GM21825 (cell line): ENCODE measurements around the gene AK2.
"Not testable (repeated sequence)": the region's sequence is repeated elsewhere in the genome, so short reads cannot be mapped to it uniquely, and the experiment has no call there.

Experiments used
- ATAC-seq: cut with Tn5 transposase; IDR thresholded peaks from one replicate; pipeline ENCODE4 v1.9.1; 2021; ENCODE audit warnings: mild to moderate bottlenecking, moderate library complexity; ENCODE audit not compliant: unreplicated experiment

AK2 gene

DNA sequence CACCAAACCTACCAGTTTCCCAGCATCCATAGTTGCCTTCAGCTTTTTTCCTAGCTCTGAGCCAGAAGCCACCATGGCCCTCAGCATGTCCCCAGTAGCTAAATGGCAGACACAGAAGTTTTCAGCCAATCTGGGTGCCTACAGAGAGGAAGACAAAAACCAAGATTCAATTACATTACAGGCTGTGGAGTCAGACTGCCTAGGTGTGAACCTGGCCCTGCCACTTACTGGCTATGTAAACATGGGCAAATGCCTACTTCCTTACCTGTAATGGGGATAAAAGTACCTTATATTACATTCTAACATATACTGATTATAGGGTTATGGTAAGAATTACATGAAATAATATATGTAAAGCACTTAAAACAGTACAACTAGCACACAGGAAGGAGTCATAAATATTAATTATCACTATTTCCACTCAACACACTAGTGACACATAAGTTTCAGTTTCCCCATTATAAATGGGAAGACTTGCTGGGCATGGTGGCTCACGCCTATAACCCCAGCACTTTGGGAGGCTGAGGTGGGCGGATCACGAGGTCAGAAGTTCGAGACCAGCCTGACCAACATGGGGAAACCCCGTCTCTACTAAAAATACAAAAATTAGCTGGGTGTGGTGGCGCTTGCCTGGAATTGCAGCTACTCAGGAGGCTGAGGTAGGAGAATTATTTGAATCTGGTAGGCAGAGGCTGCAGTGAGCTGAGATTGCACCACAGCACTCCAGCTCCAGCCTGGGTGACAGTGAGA, 12.1 kb downstream of the AK2 start:
- ATAC-seq, result not testable (repeated sequence)

DNA sequence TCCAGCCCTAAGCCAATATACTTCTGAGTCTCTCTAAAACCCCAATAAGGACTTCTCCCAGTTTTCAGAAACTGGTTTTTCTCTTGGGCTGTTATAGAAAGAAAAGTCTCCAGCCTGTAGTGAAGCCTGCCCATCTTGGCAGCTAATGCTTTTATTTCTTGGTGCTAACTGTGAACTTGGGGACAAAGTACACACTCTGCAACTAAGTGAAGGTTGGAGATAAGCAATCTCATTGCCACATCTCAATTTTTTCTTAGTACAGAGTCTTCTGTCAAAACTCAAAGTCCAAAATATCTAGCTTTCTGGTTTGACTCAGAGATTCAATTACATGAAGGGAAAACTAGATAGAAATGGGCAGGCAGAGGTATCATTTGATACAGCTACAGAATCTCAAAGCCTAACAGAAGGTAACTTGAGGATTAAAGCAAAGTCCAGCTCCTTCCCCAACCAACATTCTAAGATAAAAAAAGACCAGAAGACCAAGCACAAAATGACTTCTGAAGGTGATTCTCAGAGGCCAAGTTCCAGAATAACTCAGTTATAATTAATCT, 14.0 kb downstream of the AK2 start:
- no peak for ATAC-seq

DNA sequence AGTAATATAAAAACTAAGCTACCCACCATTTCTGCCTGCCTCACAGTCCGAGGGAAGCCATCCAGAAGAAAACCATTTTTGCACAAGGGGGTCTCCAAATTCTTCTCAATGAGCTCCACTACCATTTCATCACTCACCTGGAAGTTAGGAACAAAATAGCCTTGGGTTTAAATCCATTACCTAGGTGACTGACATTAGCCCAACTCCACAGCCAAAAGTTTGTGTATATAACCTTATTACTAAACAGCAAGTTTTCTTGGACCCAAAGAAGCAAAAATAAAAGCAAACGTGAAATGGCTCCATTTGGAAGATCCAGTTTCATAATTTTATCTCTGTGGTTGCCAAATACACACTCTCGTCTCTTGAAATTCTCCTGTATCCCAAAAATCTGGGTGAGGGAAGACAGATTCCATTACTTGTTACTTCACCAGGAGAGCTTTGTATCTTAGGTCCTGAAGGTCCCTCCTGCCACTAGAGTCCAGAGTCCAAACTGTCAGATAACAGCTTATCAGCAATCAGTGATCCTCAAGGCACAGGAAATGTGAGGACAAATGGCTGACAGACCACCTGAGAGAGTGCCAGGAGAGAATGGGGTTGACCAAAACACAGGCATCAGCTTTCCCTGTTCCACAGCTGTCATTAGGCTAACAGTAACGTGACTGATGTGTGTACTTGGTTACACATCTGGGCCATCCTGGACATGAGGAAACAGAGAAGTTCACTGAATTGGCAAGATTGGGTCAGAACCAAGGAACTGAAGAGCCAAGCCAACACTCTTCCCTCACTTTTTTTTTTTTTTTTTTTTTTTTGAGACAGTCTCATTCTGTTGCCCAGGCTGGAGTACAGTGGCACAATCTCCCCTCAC, 14.9 kb downstream of the AK2 start:
- ATAC-seq, result no peak

DNA sequence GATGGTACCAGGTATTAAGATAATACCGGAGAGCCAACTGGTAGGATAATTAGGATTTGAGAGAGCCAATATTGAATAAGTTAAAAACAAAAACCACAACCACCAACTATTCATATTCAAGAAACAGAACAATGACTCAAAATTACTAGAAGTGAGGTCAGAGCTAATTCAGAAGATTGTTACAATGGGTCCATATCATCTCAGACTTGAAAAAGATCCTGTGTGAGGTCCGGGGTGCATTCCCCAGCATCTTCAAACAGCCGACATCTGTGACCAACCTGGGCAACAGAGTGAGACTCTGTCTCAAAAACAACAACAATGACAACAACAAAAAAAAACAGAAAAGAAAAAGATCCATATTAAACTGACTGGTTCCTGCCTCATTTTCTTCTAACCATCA, 18.6 kb downstream of the AK2 start:
- ATAC-seq, result no peak

DNA sequence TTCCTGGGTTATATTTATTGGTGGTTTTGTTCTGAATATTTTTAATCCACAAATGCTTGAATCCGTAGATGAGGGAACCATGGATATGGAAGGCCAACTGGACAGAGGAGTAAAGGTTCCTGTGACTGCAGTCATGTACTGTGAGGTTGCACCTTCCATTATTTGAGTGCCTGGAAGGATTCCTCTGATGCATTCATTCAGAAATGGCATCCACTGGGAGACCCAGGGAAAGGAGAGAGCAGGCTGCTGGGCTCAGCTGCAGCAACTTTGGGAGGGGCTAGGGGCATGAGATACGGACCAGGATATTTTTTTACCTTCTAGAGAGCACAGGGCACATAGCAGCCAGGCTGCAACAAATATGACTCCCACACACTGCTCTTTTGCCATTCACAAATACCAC, 19.5 kb downstream of the AK2 start:
- ATAC-seq, result no peak

DNA sequence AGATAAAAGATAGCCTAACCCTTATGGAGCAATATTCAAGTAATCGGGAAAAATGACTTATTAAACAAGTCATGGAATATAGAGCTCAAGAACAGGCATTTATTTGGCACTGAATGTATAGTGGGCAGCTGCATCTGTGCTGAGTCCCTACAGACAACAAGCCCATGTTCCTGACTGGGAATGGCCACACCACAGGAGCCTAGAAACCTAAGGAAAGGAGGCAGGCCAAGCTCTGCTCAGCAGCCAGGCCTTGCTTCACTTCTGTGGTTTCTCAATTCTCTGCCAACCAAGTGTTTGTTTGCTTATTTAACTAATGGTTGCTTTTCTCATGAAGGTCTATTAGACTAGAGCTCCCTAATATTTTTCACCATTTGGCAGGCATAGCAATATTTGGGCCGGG, 21.5 kb downstream of the AK2 start:
- ATAC-seq, result no peak

DNA sequence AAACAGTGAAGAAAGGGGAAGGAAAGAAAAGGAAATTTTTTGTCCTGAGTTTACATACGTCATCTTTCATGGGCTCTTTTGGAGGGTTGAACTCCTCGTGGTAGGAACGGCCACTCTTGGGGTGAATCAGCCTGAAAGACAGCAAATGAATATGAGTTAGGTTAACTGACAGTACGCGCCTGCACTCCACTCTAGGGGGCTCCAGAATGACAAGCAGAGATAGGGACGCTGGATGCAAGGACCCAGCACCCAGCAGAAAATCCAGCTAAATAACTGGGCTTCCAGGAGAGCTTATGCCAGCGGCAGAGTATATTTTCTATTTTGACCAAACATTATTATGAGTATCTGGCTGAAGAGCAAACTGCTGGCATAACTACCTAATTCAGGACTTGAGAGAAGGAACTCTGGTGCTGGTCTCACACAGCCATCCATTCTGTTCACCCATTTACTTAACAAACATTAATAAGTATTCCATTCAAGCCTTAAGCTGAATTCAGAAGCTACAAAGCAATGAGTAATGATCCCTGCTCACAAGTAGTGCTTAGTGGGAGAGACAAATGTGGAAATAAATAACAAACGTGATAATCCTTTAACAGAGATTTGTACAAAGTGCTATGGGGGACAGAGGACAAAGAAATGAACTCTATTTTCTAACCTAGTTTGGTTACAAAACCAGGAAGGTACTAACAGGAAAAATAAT, 22.1 kb downstream of the AK2 start:
- ATAC-seq, result no peak

DNA sequence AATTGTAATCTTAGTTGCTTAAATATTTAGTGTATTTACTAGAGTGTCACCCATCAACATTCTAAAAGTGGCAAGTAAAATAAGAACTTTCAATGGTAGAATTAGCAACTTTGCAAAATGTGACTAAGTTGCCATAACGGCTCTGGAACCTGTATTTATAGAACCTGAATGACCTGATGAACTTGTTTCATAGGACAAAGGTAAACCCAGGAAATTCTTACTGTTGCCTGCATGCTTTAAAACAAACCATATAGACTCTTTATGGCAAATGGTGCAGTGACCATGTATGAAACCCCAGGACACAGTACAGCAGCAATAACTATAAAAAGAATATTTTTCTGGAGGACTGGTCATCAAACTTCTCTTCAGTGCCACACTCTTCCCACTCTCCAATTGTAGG, 22.9 kb downstream of the AK2 start:
- ATAC-seq, result no peak

DNA sequence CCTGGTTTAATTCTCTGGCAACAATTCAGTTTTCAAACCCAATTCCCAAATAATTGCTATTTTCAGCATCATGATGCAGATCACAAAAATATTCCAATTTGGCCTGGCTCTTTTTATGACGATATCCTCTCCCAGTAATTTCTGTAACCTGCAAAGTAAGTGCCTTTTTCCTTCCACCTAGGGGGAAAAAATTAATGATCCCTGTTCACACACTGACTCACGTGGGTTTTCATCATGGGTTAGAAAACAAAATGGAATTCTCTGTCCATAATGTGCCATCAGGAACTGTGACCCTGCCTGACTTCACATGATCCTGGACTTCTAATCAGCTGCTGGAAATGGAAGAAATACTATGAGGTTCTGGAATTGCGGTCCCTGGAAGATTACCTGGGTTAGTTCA, 24.5 kb downstream of the AK2 start:
- ATAC-seq, result no peak

DNA sequence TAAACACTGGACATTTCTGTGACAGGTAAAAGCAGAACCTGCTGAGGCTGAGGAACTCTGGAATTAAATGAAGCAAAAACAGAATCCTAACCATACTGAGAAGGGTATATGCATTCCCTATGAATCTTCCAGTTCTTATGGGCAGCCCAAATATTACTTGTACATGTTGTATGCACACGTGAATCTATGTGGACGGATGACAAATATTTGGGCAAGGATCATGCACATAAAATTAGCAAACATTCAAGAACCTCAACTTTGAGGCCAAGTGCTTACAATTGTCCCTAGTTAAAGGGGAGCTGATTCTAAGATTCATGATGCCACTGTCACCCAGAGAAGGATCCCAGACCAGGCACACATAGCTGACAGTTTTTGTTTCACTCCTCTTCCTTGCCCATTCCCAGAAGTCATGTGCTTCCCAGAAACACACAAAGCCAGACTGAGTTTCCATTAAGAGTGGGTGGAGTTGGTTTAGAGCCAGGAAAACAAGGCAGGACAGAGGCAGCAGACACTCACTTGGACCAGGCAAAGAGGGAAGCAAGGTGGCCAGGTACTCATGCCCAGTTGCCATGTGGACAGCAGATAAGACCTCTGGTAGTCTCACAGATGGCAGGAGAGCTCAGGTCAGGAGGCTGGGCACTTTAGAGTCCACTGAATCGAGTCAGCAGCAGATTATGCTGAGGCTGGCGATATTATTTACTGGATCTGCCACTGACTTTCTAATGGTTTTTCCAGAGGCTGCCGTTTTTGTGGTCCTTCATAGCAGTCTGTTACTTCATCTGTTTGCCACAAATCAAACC, 25.6 kb downstream of the AK2 start:
- no peak for ATAC-seq

DNA sequence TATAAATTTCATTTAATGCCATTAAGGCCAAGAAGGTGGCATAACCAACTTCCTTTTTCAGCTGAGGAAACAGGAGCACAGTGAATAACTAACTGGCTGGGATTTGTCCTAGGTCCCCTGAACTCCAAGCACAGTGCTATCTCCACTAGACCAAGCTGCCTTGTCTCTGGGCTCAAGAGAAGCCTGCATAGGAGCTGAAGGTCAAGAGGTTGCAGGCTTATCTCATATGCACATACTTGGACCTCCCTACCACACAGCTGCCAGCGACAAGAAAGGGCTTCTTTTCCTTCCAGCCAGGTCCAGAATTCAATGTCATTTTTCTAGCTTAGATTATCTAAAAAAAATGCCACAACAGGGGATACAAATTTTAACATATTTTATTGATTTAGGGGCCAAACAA, 27.1 kb downstream of the AK2 start:
- ATAC-seq, result no peak

DNA sequence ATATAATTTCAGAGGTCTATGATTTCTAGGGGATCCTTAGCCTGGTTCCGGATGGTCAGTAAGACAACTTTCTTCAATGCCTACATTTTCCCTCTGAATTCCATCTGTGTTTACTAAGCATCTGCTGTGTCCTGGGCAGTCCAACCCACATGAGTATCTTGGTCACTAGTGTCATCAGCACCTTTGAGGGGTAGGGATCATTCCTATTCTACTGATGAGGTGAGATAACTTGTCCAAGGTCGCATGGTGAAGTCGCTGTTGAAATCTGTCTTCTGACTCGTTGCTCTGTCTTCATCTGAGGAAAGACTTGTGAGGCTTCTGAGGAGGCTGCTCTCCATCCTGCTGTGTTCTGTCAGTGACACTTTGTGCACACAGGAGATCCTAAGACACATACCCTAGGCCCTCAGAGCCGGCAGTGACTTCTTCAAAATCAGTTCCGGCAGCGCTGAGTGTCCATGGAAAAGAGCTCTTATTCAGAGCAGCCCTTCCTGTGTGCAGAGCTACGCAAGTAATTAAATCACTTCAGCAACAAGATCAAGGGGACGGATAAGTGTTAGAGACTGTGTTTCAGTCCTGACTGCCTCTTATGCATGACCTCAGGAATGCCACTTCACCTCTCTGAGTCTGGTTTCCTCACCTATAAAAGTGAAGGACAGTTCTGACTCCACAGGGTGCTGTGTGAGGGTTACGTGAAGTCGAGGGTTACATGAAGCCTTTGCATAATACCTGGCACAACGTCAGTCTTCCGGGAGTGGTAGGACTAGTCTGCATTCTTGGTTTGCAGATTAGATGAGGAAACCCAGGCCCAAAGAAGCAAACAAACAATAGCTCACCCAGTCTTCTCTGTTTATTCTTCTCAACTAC, 28.4 kb downstream of the AK2 start:
- ATAC-seq, result no peak

DNA sequence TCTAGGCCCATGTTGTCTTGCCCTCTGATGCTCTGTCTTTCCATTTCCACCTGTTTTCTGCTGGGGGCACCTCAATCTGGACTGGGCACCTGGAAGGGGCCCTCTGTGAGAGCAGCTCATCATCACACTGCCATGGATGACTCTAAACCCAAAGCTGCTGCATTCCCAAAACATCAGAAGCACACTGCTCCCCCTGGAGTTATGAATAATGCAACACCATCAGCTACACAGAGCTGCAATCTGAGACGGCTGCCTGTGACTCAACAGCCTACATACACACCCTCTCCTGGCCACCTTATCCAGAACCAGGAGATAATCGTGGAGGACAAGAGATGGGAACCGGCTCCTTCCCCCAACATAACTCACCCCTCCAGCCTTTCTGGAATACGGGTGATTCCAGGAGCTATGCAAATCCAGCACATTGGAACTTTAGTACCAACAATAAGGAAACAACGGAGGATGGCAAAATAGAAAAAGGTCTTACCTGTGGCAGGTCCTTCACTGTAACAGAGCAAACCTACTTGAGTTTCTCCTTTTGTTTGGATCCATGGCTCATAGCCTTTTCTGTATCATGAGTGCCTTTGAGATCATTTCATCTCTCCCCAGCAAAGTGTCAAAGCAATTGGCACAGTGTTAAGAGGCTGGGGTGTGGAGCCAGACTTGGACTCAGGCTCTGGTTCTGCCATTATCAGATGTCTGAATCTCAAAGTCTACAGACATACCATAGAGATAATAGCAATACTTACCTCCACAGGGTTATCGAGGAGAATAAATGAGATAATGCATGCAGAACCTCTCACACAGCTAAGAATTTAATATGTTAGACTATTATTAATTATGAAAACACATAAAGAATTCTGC, 29.3 kb downstream of the AK2 start:
- no peak for ATAC-seq

DNA sequence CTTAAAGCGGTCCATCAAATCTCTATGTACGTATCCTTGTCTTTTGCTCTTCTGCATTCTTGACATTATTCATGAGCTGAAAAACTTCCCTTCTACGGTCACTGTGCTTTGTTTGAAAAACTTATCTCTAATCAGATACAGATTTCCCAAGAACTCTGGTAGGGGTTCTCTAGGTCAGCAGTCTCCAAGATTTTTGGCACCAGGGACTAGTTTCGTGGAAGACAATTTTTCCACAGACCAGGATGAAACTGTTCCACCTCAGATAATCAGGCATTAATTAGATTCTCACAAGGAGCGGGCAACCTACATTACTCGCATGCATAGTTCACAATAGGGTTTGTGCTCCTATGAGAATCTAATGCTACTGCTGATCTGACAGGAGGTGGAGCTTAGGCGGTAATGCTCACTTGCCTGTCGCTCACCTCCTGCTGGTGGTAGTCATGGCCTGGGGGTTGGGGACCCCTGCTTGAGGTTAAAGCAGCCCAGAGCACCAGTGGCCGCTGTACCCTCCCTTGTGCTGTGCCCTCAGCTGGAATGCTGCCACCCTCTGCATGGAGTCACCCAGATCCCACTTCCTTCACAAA, 30.8 kb downstream of the AK2 start:
- ATAC-seq, result no peak

DNA sequence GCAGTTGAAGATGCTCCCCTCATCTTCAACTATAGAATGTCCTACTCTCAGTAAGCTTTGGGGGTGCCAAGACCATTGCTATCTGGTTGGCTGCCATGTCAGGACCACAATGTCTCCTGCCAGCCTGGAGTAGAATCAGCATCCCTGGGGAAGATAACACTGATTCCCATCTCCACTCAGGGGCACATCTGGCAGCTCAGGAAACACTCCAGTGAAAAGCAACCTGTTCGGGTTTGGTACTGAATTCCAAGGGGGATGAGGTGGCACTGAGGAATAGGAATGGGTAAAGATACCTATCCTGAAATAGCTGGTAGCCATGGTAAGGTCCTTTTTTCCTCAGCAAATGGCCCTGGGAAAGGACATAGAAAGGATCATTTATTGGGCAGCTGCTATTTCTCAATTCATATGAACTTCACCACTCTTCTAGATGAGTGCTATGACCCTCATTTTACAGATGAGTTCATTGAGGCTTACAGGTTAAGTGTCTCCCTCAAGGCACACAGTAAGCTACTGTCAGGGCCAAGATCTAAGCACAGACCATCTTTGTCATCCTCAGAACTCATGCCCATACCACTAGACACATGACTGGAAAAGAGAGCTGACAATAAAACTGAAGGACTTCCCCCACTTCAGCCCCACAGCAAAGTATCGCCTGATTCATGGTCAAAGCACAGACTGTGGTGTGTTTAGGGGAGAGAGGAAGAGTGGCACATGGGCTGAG, 31.4 kb downstream of the AK2 start:
- ATAC-seq, result no peak

DNA sequence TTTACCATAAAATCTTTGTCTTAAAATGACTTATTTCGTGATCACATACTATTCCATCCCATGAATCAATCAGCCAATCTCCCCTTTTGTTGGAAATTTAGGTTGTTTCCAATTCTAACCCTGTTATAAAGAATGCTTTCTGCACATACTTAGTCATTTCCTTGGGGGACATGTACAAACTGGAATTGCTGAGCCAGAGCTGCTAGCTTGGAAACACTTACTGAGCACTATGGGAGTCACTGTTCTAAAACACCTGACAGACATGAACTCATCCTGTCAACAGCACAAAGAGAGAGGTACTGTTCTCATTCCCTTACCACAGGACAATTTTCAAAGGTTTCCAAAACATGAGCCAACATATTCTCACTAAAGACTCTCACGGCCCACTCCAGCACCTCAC, 32.1 kb downstream of the AK2 start:
- no peak for ATAC-seq

DNA sequence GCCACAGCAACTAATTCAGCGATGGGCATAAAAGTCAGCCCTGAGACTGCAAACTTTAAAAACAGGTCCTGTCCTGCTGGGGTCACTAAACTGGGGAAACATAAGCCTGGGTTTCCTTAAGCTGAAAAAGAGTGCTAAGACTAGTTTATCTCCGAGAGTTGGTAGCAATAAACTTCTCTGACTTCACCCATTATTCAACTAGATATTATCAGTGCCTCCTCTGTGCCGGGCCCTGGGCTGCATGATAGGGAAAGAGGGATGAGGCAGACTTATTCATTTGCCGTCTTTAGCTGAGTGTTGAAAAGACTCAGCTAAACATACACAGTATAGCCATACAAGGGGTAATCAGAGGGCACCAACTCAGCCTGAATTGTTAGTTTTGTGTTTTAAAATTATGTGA, 33.0 kb downstream of the AK2 start:
- no peak for ATAC-seq

DNA sequence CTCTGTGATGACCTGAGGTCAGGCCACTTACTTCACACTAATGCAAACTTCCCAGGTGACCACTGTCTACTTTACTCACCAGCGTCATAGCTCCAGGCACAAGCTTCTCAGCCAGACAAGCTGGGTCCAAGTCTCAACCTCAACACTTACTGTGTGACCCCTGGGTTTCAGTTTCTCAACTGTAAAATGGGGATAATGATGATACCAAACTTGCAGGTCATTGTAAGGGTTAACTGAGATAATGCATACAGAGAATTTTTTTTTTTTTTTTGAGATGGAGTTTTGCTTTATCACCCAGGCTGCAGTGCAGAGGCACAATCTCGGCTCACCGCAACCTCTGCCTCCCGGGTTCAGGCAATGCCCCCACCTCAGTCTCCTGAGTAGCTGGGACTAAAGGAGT, 34.7 kb downstream of the AK2 start:
- no peak for ATAC-seq
